HG03060 (cell line): ENCODE measurements around the gene NFX1.

Source experiments
- ATAC-seq: cut with Tn5 transposase; IDR thresholded peaks from one replicate; pipeline ENCODE4 v1.9.1; 2021; ENCODE audit warnings: low read depth, moderate number of reproducible peaks; ENCODE audit not compliant: unreplicated experiment

Gene NFX1

DNA sequence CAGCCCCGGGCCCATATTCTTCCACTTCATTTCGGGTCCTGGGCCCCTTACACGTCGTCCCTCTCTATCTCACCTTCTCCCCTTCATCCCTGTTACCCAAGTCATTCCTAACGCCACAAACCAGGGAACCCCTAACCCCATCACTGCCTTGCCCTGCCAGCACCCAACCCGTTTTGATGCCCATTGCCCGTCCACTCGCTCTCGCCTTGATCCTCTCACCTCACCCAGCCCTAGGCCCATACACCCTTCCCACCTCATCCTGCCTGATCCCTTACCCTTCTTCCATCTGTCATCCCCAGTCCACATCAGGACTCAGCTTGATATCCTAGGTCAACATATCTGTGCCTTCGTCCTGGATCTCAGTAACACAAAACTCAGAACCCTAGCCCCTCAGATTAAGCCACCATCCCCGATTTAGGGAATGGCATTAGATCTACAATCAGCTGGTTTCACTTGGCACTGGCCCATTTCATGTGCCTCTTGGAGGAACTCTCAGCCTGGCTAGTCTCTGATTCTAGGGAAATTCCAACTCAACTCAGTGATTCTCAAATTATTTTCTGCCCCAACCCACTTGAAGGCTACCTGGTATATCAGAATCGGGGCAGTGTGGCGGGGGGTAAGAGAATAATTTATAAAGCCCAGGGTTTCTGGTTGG, 25.0 kb upstream of the NFX1 start:
- ATAC-seq, result no peak

GRCh38 chr9:33267151-33267767, 23.1 kb upstream of the NFX1 start:
- ATAC-seq, result no peak

- ATAC-seq, result no peak
These were observed 20.2 kb upstream of the NFX1 start for GRCh38 chr9:33270146-33270545.

- no peak for ATAC-seq
These were observed 18.3 kb upstream of the NFX1 start for GRCh38 chr9:33272061-33272460.

DNA sequence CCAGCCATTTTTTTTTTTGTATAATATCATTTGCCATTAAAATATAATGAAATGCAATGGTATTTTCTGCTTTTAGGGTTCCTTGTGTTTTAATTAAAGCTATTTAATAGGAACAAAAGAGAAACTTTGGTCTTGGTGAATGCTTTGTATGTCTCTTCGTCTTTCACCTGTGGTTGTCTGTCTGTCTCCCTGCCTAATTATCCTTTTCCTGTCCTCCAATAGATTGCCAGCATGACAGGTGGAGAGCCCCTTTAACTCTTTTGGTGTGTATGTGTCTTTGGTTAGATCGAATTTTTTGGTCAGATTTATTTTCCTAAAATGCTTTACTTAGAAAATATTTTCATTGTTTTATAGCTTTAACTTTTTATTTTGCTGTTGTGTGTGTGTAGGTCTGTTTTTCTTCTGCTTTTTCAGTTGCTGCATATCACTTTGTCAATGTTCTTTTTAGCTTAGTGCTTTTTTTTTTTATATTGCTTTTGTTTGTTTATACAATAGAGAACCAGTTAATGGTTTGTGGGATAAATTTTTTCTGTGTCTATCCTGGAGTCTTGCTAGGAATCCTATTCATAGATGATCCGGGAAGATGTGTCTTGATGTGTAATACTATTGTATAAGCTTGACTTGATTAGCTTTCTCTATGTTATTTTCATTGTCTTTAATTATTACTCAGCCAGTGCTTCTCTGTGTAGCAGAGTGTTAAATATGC, 16.9 kb upstream of the NFX1 start:
- no peak for ATAC-seq

DNA sequence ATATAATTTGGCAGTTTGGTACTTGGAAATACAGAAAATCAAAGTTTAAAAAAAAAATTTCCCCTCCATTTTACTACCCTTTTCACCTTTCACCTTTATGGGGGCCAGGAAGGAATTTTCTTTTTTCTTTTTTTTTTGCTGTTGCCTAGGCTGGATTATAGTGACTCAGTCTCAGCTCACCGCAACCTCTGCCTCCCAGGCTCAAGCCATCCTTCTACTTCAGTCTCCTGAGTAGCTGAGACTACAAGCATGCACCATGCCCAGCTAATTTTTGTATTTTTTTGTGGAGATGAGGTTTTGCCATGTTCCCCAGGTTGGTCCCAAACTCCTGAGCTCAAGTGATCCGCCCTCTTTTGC, 16.4 kb upstream of the NFX1 start:
- no peak for ATAC-seq

GRCh38 chr9:33277484-33277883, 12.8 kb upstream of the NFX1 start:
- ATAC-seq, result no peak

DNA sequence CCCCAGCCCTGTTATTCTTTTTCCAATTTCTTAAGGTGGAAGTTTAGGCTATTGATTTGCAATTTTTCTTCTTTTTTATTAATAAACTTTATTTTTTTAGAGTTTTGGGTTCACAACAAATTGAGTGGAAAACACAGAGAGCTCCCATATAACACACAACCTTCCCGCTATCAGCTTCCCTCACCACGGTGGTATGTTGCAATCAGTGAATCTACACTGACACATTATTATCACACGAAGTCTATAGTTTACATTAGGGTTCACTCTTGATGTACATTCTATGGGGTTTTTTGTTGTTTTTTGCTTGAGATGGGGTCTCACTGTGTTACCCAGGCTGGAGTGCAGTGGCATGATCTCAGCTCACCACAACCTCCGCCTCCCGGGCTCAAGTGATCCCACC, 4.8 kb upstream of the NFX1 start:
- no peak for ATAC-seq

GRCh38 chr9:33287087-33287490, 3.2 kb upstream of the NFX1 start:
- ATAC-seq, result no peak

DNA sequence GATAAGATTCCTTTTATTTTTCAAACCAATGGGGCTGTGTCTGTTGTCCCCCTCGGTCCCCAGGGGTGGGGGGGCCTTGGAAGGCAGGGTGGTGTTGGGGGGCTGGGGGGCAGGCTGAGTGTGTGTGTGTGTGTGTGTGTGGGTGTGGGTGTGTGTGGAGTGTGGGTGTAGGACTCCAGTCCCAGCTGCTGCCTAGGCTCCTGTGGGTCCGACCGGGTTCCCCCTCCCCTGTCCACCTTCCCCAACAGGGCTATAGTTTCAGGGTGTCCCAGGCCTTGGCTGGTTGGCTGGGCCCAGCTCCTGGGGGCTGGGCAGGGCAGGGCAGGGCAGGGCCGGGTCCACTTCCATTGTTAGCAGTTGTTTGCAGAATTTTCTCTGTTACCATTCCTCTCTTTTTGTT, 2.1 kb upstream of the NFX1 start:
- no peak for ATAC-seq

DNA sequence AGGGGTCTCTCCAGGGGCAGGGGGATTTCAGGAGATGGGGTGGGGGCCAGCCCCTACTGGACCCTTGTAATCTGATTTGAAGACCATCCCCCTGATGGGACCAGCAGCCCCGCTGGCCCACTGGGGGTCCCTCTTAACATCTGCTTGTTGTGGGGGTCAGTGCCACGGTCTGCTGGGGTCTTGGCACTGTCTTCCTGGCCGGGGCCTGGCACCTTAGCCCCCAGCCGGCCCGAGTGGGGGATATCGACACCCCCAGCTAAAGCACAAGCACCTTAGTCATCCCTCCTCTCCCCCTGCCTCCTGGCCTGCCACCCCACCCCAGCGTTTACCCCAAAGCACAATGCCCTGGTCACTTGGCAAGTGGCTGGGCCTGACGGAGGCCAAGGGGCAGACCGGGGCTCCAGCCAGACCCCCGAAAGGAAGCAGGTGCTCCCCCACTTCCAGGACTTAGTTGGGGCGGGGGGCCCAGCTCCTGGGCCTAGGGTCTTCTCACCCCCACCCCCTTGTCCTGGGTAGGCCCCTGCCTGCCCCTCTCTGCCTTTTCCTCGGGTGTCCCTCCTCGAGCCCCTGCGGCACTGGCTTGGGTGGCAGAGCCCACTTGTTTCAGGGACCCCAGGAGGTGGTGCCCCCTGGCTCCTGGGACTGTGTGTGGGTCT, 1.4 kb upstream of the NFX1 start:
- ATAC-seq, result no peak

- no peak for ATAC-seq
These were observed 820 bp upstream of the NFX1 start for GRCh38 chr9:33289496-33289895.

DNA sequence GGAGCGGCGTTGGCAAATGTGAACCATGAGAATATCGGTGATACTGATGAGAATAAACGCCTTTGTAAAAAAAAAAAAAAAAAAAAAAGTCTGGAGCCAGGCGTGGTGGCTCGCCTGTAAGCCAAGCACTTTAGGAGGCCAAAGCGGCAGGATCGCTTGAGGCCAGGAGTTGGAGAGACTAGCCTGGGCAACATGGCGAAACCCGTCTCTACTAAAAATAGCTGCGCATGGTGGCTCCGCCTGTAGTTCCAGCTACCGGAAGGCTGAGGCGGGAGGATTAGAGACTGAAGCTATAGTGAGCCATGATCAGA, 425 bp upstream of the NFX1 start:
- no peak for ATAC-seq

DNA sequence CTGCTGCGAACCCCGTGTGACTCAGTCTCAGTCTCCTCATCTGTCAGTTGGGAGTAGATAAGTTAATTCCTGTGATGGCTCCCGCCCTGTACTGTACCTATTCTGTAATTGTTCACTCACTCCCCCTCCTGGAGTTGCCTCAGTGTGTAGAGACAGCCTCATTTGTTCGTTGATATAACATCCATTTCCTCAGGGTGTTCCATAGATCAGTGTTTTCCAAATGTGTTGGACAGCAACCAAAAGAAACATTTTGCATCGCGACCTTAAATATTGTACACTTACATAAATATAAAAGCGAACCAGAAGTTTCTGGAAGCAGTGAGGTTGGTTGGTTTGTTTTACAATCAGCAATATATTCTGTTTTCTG, 698 bp downstream of the NFX1 start:
- no peak for ATAC-seq

- ATAC-seq, result no peak
These were observed 1.6 kb downstream of the NFX1 start for GRCh38 chr9:33291901-33292300.

DNA sequence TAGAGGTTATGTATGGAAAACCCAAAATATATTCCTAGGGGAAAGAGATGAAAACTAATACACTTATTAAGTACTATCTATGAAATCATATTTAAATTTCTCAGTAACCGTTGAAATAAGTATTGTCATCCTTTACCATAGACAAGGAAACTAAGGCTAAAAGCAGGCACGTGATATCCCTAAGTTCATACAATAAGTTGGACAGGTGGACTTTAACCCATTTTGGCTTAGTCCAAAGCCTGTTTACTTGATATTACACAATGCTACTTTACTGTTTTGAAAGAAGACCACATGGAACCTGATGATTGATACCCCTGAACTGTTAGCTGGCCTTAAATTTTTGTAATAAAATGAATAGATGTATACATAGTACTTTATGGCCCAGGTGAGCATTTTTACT, 3.5 kb downstream of the NFX1 start:
- no peak for ATAC-seq

DNA sequence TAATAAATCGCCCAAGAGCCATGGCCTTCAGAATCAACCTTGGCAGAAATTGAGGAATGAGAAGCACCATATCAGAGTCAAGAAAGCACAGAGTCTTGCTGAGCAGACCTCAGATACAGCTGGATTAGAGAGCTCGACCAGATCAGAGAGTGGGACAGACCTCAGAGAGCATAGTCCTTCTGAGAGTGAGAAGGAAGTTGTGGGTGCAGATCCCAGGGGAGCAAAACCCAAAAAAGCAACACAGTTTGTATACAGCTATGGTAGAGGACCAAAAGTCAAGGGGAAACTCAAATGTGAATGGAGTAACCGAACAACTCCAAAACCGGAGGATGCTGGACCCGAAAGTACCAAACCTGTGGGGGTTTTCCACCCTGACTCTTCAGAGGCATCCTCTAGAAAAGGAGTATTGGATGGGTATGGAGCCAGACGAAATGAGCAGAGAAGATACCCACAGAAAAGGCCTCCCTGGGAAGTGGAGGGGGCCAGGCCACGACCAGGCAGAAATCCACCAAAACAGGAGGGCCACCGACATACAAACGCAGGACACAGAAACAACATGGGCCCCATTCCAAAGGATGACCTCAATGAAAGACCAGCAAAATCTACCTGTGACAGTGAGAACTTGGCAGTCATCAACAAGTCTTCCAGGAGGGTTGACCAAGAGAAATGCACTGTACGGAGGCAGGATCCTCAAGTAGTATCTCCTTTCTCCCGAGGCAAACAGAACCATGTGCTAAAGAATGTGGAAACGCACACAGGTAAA, 4.5 kb downstream of the NFX1 start:
- no peak for ATAC-seq

DNA sequence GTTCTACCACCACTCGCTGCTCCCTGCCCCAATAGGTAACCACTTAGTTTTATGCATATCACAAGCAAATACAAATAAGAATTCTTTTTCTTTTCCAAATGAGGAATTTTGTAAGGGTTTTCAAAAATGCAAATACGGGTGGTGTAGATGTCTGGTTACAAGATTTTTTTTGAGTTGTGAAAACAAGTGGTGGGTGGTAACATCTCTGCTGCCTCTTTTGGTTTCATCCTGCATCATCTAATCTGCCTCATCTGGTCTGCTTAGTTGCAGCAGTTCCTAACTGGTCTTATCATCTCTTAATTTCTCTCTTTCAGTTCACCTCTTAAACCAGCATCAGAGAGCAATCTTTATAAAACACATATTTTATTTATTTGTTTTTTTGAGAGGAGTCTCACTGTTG, 5.3 kb downstream of the NFX1 start:
- ATAC-seq, result no peak

- ATAC-seq, result peak; percentile 93
These were observed 7.1 kb downstream of the NFX1 start for GRCh38 chr9:33297432-33297831.

- no peak for ATAC-seq
These were observed 10.2 kb downstream of the NFX1 start for GRCh38 chr9:33300546-33300945.

GRCh38 chr9:33304362-33304761, 14.0 kb downstream of the NFX1 start:
- ATAC-seq, result no peak
